ENCODE measurements around the gene ERBB2.
A peak's percentile ranks its signal among the peaks of the same experiment; 100 is the strongest.
"Not testable (repeated sequence)": the region's sequence is repeated elsewhere in the genome, so short reads cannot be mapped to it uniquely, and the experiment has no call there.

ERBB2 gene

DNA sequence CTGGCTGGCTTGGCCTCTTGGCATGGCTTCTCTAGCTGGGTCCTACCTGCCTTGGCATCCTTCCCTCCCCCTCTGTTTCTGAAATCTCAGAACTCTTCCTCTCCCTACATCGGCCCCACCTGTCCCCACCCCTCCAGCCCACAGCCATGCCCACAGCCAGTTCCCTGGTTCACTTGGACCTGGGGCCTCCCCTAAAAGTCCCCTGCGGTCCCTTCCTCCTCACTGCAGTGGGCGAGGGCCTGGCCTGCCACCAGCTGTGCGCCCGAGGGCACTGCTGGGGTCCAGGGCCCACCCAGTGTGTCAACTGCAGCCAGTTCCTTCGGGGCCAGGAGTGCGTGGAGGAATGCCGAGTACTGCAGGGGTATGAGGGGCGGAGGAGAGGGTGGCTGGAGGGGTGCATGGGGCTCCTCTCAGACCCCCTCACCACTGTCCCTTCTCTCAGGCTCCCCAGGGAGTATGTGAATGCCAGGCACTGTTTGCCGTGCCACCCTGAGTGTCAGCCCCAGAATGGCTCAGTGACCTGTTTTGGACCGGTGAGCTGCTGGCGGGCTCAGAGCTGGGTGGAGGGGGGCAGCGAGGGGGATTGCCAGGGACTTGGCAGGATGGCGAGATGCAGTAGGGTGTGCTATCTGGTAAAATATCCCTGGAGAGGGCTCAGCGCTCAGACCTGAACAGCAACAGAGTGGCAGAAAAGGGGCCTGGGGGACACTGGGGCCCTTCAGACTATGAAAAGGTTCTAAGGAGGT lies 16.4 kb downstream of the ERBB2 start:
- Mint-ChIP-seq H3K27me3 (no peaks in the 10 kb centered on the region), H3K4me1 (no peaks in the 10 kb centered on the region), H3K4me3 (no peak overlapping the region), H3K36me3 (ENCODE audit: low read depth) (no peaks in the 10 kb centered on the region), H3K9me3 (no peaks in the 10 kb centered on the region), H3K27ac (no peak overlapping the region)
- DNase-seq: no peak
- ATAC-seq: no peak

DNA sequence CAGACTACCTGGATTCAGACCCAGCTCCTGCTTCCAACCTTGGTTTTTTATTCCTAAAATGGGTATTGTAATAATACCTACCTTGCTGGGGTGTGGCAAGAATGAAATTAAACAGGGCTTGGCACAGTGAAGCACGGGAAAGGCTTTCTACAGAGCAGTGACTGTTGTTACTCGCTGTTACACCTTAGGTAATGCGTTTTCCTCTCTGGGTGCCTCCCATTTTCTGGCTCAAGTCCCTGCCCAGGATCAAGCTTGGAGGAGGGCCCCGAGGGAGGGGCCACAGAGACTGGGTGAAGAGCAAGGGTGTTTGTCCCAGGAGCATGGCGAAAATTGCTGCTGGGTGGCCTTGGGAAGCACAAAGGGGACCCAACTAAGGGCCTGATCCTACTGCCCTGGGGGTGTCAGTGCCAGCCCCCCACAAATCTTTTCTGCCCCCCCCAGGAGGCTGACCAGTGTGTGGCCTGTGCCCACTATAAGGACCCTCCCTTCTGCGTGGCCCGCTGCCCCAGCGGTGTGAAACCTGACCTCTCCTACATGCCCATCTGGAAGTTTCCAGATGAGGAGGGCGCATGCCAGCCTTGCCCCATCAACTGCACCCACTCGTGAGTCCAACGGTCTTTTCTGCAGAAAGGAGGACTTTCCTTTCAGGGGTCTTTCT lies 17.1 kb downstream of the ERBB2 start:
- Mint-ChIP-seq H3K36me3 (ENCODE audit: low read depth) (no peaks in the 10 kb centered on the region), H3K27ac (no peak overlapping the region), H3K4me1 (no peaks in the 10 kb centered on the region), H3K4me3 (no peak overlapping the region), H3K9me3 (no peaks in the 10 kb centered on the region), H3K27me3 (no peaks in the 10 kb centered on the region)
- ATAC-seq (no peak), DNase-seq (no peak)

DNA sequence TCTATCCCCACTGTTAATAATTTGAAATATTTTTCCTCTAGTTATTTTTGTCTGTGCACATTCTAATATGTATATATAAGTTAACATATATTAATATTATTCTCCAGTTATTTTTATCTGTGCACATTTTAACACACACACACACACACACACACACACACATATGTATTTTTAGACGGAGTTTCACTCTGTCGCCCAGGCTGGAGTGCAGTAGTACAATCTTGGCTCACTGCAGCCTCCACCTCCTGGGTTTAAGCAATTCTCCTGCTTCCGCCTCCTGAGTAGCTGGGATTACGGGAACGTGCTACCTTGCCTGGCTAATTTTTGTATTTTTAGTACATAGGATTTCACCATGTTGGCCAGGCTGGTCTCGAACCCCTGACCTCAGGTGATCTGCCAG lies 17.8 kb downstream of the ERBB2 start:
- H3K36me3 Mint-ChIP-seq (ENCODE audit: low read depth): no peaks in the 10 kb centered on the region
- H3K4me3 Mint-ChIP-seq: no peak overlapping the region
- no peaks in the 10 kb centered on the region for H3K4me1 Mint-ChIP-seq
- no peaks in the 10 kb centered on the region for H3K9me3 Mint-ChIP-seq
- H3K27ac Mint-ChIP-seq: no peak overlapping the region
- H3K27me3 Mint-ChIP-seq: no peaks in the 10 kb centered on the region
- DNase-seq (no peak), ATAC-seq (no peak)

DNA sequence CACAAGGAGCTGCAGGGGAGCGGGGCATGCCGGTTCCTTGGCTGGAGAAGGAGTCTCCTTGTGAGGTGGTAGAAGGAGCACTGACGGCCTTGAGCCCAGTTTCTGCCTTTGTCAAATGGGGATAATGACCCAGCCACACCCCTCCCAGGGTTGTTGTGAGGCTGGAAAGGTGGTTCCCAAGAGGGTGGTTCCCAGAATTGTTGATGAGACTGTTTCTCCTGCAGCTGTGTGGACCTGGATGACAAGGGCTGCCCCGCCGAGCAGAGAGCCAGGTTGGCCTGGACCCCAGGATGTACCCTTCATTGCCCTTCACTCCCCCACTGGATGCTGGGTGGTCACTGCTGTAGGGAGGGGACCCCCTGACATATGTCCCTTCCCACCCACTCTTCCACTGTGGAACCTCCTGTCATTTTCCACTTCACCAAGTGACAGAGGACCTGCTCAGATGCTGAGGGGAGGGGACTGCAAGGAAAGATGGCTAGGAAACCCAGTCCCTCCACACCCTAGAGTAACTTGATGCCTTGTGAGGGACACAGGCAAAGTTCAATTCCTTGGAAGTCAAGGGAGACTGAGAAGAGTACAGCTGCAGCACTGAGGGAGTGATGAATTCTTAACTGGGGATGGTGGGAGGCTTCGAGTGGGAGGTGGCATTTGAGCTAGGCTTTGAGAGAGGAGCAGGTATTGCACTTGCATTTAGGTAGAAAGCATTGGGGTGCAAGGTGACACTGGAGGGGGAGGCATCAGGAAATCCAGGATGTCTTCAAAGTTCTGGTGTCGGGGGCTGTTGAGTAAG lies 19.9 kb downstream of the ERBB2 start:
- H3K4me3 Mint-ChIP-seq: no peak overlapping the region
- no peak overlapping the region for H3K27ac Mint-ChIP-seq
- DNase-seq: no peak
- no peaks in the 10 kb centered on the region for H3K4me1 Mint-ChIP-seq
- ATAC-seq: no peak
- no peaks in the 10 kb centered on the region for H3K27me3 Mint-ChIP-seq
- H3K9me3 Mint-ChIP-seq: no peaks in the 10 kb centered on the region
- H3K36me3 Mint-ChIP-seq (ENCODE audit: low read depth): no peaks in the 10 kb centered on the region

DNA sequence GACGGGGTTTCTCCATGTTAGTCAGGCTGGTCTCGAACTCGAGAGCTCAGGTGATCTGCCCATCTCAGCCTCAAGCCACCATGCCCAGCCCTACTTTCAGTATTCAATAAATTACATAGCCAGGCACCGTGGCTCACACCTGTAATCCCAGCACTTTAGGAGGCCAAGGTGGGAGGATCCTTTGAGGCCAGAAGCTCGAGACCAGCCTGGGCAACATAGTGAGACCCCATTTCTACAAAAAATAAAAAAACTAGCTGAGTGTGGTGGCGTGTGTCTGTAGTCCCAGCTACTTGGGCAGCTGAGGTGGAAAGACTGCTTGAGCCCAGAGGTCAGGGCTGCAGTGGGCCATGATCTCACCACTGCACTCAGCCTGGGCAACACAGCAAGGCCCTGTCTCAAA lies 22.2 kb downstream of the ERBB2 start:
- H3K27ac Mint-ChIP-seq: no peak overlapping the region
- no peak for DNase-seq
- no peaks in the 10 kb centered on the region for H3K9me3 Mint-ChIP-seq
- no peaks in the 10 kb centered on the region for H3K4me1 Mint-ChIP-seq
- ATAC-seq: no peak
- no peaks in the 10 kb centered on the region for H3K27me3 Mint-ChIP-seq
- H3K4me3 Mint-ChIP-seq: no peak overlapping the region
- peaks cover 2% of the 10 kb centered on the region for H3K36me3 Mint-ChIP-seq (ENCODE audit: low read depth)

DNA sequence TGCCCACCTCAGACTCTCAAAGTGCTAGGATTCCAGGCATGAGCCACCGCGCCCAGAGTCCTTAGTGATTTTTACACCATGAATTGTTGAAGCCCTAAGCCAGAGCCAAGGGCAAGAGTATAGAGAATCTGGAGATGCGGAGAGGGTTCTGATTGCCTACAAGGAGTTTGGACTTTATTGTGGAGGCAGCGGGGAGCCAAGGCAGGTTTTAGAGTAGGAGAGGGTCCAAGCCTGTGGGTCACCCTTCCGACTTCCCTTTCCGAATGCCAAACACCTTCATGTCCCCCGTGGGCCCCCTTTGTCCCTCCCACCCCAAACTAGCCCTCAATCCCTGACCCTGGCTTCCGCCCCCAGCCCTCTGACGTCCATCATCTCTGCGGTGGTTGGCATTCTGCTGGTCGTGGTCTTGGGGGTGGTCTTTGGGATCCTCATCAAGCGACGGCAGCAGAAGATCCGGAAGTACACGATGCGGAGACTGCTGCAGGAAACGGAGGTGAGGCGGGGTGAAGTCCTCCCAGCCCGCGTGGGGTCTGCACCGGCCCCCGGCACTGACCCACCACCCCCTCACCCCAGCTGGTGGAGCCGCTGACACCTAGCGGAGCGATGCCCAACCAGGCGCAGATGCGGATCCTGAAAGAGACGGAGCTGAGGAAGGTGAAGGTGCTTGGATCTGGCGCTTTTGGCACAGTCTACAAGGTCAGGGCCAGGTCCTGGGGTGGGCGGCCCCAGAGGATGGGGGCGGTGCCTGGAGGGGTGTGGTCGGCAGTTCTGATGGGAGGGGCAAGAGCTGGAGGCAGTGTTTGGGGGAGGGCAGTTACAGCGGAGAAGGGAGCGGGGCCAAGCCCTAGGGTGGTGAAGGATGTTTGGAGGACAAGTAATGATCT lies 23.3 kb downstream of the ERBB2 start:
- H3K36me3 Mint-ChIP-seq (ENCODE audit: low read depth): peaks cover 2% of the 10 kb centered on the region
- DNase-seq (peak; percentile 34), ATAC-seq (peak; percentile 63)
- no peak overlapping the region for H3K27ac Mint-ChIP-seq
- no peaks in the 10 kb centered on the region for H3K27me3 Mint-ChIP-seq
- no peaks in the 10 kb centered on the region for H3K4me1 Mint-ChIP-seq
- H3K4me3 Mint-ChIP-seq: no peak overlapping the region
- no peaks in the 10 kb centered on the region for H3K9me3 Mint-ChIP-seq

DNA sequence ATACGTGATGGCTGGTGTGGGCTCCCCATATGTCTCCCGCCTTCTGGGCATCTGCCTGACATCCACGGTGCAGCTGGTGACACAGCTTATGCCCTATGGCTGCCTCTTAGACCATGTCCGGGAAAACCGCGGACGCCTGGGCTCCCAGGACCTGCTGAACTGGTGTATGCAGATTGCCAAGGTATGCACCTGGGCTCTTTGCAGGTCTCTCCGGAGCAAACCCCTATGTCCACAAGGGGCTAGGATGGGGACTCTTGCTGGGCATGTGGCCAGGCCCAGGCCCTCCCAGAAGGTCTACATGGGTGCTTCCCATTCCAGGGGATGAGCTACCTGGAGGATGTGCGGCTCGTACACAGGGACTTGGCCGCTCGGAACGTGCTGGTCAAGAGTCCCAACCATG lies 24.9 kb downstream of the ERBB2 start:
- H3K4me3 Mint-ChIP-seq: no peak overlapping the region
- H3K4me1 Mint-ChIP-seq: peaks cover 11% of the 10 kb centered on the region
- no peaks in the 10 kb centered on the region for H3K27me3 Mint-ChIP-seq
- H3K9me3 Mint-ChIP-seq: no peaks in the 10 kb centered on the region
- no peak overlapping the region for H3K27ac Mint-ChIP-seq
- ATAC-seq: no peak
- H3K36me3 Mint-ChIP-seq (ENCODE audit: low read depth): peaks cover 5% of the 10 kb centered on the region
- DNase-seq: no peak

DNA sequence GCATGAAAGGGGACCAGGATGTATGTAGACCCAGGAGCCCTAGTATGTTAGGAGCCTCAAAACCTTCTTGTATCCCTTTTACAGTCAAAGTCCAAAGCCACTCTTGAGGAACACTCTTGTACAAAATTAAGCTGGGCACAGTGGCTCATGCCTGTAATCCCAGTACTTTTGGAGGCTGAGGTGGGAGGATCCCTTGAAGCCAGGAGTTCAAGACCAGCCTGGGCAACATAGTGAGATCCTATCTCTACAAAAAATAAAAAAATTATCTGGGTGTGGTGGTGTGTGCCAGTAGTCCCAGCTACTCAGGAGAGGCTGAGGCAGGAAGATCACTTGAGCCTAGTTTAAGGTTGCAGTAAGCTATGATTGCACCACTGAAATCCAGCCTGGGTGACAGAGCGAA lies 26.1 kb downstream of the ERBB2 start:
- DNase-seq; H3K4me3 Mint-ChIP-seq; H3K36me3 Mint-ChIP-seq (ENCODE audit: low read depth); ATAC-seq; H3K27ac Mint-ChIP-seq; H3K27me3 Mint-ChIP-seq; H3K9me3 Mint-ChIP-seq: not testable (repeated sequence)
- peaks cover 13% of the 10 kb centered on the region for H3K4me1 Mint-ChIP-seq

DNA sequence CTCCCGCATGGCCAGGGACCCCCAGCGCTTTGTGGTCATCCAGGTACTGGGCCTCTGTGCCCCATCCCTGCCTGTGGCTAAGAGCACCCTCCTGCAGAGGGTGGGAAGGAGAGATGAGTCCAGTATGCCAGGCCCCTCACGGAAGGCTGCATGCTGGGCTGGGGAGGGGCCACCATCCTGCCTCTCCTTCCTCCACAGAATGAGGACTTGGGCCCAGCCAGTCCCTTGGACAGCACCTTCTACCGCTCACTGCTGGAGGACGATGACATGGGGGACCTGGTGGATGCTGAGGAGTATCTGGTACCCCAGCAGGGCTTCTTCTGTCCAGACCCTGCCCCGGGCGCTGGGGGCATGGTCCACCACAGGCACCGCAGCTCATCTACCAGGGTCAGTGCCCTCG lies 26.8 kb downstream of the ERBB2 start:
- no peak overlapping the region for H3K27ac Mint-ChIP-seq
- no peak overlapping the region for H3K4me3 Mint-ChIP-seq
- H3K4me1 Mint-ChIP-seq: peaks cover 13% of the 10 kb centered on the region
- H3K36me3 Mint-ChIP-seq (ENCODE audit: low read depth): peaks cover 5% of the 10 kb centered on the region
- H3K27me3 Mint-ChIP-seq: no peaks in the 10 kb centered on the region
- DNase-seq (no peak), ATAC-seq (no peak)
- H3K9me3 Mint-ChIP-seq: no peaks in the 10 kb centered on the region

DNA sequence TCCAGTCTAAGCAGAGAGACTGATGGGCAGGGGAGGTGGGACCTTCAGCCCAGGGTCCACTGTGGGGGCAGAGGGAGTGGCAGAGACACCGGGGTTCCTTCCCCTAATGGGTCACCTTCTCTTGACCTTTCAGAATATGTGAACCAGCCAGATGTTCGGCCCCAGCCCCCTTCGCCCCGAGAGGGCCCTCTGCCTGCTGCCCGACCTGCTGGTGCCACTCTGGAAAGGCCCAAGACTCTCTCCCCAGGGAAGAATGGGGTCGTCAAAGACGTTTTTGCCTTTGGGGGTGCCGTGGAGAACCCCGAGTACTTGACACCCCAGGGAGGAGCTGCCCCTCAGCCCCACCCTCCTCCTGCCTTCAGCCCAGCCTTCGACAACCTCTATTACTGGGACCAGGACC lies 27.7 kb downstream of the ERBB2 start:
- Mint-ChIP-seq H3K27me3 (no peaks in the 10 kb centered on the region), H3K4me3 (no peak overlapping the region)
- no peak for DNase-seq

DNA sequence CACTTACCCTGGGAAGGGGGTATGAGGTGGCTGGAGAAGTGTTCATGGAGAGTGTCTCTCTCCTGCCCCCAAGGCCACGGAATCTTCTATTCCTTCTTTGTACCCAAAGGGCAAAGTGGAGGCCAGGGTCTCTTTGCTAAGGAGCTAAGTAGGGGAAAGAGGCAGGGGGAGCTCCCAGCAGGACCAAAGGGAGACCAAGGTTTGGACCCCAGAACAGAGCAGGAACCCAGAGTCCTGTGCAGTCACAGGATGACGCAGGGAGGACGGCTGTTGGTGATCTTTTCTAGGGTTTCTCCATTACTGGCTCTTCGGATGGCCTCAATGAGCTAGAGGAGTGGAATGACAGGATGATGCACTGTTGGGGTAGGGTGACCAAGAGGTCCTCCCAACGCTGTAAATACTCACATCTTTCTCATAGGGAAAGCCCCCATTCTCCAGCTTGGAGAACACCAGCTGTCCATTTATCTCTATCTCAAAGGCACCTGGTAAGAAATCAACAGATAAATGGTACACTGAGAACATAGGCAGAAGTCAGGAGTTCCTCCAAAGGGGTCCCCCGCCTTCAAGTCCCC lies 29.5 kb downstream of the ERBB2 start:
- DNase-seq (no peak), ATAC-seq (no peak)
- H3K27ac Mint-ChIP-seq: peak overlapping the region; percentile 87
- H3K4me3 Mint-ChIP-seq: peak overlapping the region; percentile 91
- peaks cover 13% of the 10 kb centered on the region for H3K4me1 Mint-ChIP-seq
- H3K36me3 Mint-ChIP-seq (ENCODE audit: low read depth): peaks cover 5% of the 10 kb centered on the region
- no peaks in the 10 kb centered on the region for H3K27me3 Mint-ChIP-seq
- H3K9me3 Mint-ChIP-seq: no peaks in the 10 kb centered on the region

More for the DNA sequence above, 27.7 kb downstream of the ERBB2 start:
- Mint-ChIP-seq H3K4me1 (peaks cover 13% of the 10 kb centered on the region), H3K36me3 (ENCODE audit: low read depth) (peaks cover 5% of the 10 kb centered on the region), H3K9me3 (no peaks in the 10 kb centered on the region), H3K27ac (no peak overlapping the region)
- ATAC-seq: no peak

DNA sequence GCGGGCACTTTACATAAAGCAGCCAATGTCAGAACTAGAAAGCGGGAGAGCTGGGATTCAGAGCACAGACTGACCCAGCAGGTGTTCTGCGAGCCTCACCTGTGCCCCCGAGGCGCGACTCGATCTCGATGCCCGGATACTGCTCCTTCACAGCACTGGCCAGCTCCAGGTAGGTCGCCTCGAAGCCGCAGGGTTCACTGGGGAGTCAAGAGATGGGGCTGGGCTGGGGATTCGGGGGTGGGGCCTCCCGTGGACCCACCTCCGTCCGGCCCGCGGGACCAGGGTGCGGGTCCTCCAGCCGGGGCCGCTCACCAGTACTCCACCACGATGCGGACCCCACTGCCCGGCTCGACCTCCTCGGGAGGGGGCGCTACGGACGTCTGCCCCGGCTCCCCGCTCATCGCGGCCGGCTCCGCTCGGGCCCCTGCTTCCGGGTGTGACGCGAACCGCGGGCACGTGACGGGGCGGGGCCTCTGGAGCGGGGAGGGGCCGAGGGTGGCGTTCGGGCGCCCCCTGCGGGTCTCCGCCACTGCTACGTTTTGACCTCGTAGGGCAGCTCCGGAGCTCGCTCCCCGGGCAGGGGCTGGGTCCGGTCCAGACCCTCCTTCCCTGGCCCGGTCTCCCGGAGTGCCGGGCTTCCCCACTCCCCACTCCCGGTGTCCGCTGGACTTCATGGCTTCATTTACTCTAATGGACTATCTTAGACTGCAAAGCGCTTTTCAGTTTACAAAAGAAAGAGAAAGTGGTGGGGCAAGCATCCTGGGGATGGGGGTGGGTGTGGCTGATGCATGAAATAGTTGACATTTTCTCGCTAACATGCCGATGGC lies 30.4 kb downstream of the ERBB2 start, which contains the start of gene MIEN1:
Gene MIEN1 (minus strand): TSS at position 438 of the 827 bp plus-strand sequence. CDS start 37 bp downstream, at position 401.
- no peaks in the 10 kb centered on the region for H3K27me3 Mint-ChIP-seq
- DNase-seq (peak; percentile 98), ATAC-seq (peak; percentile 88)
- H3K36me3 Mint-ChIP-seq (ENCODE audit: low read depth): peaks cover 5% of the 10 kb centered on the region
- peak within 1 kb of the TSS; percentile 91 for H3K4me3 Mint-ChIP-seq
- peak within 1 kb of the TSS; percentile 87 for H3K27ac Mint-ChIP-seq
- H3K9me3 Mint-ChIP-seq: no peaks in the 10 kb centered on the region
- peaks cover 13% of the 10 kb centered on the region for H3K4me1 Mint-ChIP-seq

DNA sequence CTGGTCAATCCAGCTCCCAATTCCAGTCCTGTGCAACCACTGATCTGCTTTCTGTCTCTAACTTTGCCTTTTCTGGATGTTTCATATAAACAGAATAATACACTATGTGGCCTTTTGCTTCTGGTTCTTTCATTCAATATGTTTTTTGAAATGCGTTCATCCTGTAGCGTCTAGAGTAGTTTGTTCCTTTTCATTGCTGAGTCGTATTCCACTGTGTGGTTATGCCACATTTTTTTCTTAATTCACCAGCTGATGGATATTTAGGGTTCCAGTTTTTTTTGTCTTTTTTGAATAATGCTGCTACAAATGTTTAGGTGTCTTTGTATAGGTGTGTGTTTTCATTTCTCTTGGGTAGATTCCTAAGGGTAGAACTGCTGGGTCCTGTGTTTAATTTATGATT lies 32.7 kb downstream of the ERBB2 start:
- Mint-ChIP-seq H3K4me3 (no peak overlapping the region), H3K27me3 (peaks cover under 1% of the 10 kb centered on the region), H3K27ac (peak overlapping the region; percentile 12), H3K36me3 (ENCODE audit: low read depth) (peaks cover 4% of the 10 kb centered on the region), H3K9me3 (no peaks in the 10 kb centered on the region), H3K4me1 (peaks cover 14% of the 10 kb centered on the region)
- DNase-seq (no peak), ATAC-seq (no peak)
